Brain pericyte (primary cell): ENCODE measurements around the gene ARHGAP32.

Experiments used
- DNase-seq: peaks from one replicate; pipeline ENCODE4 v3.0.0-alpha.2; 2012; ENCODE audit warnings: low read depth, low spot score

The ARHGAP32 gene

DNA sequence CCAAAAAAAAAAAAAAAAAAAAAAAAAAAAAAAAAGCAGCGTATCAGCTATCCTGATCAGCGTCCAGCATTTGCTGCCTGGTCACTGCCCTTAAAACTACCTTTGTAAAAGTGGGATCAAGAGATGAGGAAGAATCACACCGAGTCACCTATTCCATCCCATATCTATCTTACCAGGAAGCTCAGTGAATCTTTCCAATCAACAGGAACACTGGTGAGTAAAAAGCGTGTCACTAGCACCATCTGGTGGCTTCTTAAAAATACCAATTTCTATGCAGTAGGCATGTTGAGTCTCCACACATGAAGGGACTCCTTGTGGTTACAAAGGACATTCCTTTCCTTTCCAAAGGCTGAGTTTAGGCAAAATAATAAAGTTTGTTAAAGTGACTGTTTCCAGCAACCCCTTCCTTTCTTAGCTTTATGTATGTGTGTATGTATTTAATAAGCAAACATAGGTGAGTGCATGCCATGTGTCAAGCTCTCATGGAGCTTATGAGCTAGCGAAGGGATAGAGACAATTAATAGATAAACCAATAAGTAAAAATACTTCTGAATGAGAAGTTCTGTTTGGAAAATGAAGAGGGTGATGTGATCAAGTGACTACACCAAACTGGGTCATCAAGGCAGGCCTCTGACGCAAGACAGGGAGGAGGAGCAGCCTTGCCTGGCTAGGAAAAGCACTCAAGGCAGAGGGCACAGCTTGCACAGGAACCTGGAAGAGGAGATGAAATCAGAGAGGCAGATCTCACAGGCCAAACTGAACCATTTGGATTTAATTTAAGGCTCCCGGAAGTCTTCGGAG, 235.5 kb downstream of the ARHGAP32 start:
- DNase-seq = peak; percentile 21

DNA sequence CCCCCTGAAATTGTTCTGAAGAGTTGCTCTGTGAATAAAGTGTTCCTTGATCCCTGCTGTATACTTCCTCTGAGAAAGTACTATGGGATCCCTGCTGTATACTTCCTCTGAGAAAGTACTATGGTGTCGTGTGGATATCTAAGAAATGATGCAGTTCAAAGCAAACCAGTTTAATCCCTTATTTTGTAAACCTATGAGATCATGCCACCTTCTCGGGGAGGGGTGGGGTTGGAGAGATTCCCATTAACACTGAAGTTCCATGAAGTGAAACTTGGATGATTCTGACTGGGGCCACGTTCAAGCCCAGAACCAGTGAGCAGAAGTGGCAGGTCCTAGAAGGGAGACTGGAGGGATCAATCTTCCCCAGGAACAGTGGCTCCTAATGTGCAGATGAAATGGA, 236.5 kb downstream of the ARHGAP32 start:
- no peak for DNase-seq

- no peak for DNase-seq
Measured at GRCh38 chr11:128953151-128953550, 239.0 kb downstream of the ARHGAP32 start.

DNA sequence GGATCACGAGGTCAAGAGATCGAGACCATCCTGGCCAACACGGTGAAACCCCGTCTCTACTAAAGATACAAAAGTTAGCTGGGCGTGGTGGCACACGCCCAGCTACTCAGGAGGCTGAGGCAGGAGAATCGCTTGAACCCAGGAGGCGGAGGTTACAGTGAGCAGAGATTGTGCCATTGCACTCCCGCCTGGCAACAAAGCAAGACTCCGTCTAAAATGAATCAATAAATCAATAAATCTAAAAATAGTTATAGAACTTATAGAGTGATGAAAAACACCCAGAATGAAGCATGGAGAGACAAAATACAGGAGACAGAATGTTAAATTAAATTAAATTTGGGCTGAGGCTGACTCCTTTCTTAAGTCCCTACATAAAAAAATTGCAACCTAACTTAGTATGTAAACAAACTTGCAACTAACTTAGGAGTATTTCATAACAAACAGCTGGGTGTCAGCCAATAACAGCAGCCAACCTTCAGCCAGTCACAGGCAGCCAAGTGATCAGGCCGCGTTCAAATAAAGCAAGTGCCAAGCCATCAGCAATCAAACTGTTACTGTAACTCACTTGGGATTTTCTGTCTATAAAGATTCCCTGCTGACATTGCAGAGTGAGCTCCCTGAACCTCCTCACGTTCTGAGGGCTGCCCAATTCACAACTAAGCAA, 242.2 kb downstream of the ARHGAP32 start:
- DNase-seq = no peak

DNA sequence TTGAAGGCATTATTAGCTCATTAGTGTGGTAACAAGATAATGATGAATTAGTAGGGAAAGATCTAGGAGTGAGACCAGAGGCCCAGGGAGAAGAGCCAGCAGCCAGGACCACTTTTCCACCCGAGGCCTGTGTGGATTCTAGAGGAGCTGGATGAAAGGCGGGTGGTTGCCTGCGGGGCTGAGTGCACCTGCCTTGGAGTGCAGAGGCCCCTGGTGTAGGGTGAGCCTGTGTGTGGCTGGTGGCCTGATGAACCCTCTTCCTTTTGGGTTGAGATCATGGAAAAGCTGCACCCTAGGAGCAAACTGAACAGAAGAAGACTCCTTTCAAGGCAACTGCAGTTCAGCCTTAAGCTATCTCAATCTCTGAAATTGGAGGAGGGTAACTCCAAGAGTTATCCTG, 243.5 kb downstream of the ARHGAP32 start:
- no peak for DNase-seq

GRCh38 chr11:128947773-128948172, 244.4 kb downstream of the ARHGAP32 start:
- no peak for DNase-seq

GRCh38 chr11:128946648-128947047, 245.5 kb downstream of the ARHGAP32 start:
- no peak for DNase-seq

DNA sequence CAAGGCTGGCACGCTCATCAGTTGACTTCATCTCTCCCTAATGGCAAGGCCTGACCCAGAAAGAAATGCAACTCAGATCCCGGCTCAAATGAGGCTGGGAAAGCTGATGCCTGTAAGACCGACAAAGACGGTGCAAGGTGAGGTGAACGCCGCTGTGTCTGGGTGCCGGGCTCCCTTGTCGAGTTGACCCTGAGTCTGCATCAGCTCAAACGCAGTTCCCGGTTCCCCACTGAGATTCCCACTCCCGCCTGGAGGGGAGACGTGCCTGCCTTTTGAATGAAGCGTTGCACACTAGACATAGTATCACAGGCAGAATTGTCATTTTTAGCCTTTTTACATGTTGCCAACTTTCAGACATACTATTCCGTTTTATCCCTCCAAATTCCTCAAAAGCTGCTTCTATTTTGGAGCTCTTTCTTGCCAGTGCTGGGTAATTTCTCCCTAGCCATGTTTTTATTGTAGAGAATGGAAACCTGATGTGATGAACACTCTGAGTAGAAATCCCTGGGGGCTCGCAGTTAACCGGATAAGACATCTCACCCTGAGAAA, 248.6 kb downstream of the ARHGAP32 start:
- no peak for DNase-seq

- no peak for DNase-seq
Measured at GRCh38 chr11:128942817-128943427, 249.2 kb downstream of the ARHGAP32 start, which contains the start of gene TP53AIP1. Gene TP53AIP1 (minus strand): TSS chr11:128942871. CDS start chr11:128937818, 5,053 bp downstream.

DNA sequence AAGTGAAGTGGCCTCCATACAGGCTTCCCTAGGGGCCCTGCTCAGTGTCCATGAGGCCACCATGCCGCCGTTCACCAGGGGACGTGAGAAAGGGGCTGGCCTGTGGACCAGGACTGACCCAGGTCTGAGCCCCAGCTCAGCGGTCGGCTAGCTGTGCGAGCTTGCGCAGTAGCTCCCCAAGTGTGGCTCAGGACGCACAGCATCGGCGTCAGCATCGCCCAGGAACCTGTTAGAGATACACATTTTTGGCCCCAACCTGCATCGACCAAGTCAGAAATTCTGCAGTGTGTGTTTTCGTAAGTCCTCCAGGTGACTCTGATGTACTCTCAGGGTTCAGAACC, 249.9 kb downstream of the ARHGAP32 start:
- DNase-seq = no peak

DNA sequence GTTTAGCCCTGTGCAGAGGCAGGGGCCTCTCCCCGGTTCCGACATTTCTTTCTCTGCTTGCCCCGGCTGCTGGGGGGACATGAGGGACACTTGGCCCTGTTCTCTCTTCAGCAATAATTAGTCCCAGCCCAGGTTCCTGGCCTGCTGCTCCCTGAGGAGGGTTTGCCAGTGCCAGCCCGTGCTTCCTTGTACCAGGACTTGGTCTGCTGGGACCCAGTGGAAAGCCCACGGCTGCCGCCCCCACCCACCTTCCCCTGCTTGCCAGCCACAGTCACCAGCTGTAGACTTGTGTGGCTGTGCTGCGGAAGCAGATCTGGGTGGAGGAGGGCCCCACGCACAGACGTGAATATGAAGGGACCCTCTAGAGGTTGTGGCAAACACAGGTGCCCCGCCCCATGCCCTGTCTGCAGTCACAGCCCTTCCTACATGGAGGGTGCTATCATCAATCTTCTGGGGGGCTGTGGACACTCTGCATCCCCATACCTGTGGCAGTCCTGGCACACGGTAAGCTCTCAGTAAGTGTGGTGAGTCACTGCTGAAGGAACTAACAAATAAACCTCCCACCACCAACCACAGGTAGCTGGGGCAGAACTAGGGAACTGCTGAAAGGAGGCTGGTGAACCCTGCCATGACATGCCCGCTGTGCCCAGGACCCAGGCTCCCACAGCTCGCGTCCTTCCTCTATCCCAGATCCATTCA, 250.4 kb downstream of the ARHGAP32 start:
- DNase-seq = no peak

GRCh38 chr11:128941110-128941509, 251.0 kb downstream of the ARHGAP32 start:
- no peak for DNase-seq

- DNase-seq = no peak
Measured at GRCh38 chr11:128940603-128941002, 251.5 kb downstream of the ARHGAP32 start.

DNA sequence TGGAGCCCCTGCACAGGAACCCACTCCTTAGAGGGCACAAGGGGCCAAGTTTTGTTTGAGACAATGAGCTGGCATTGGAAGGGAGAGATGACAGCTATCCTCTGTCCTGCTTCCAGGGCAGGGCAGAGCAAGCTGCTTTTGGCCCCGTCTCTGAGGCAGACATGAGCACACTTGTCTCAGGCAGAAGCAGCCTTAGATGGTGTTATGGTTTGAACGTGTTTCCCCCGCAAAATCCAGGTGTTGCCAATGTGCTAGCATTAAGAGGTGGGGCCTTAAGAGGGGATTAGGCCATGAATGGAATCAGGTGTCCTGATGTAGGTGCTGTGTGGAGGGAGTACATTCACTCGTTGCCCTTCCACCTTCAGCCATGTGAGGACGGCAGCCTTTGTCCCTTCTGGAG, 252.0 kb downstream of the ARHGAP32 start:
- no peak for DNase-seq

DNA sequence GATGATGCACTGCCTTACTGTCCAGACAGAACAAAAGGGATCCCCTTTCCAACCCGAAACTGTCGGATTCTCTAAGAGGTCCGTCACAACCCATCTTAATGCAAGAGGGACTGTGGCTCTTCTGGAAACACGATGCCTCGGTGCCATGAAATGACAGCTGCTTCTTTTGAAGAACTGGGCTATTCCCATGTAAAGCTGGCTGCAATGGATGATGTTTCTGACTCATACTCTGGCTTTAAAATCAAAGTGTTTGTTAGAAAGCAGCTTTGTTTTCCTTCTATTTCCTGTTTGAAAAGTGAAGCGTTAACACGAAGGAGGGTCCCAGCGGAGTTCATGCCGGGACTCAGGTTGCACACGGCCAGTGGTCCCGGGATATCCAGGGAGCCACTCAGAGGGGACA, 252.5 kb downstream of the ARHGAP32 start:
- DNase-seq = no peak

GRCh38 chr11:128938156-128938885, 253.8 kb downstream of the ARHGAP32 start:
- no peak for DNase-seq

GRCh38 chr11:128937480-128937879, 254.6 kb downstream of the ARHGAP32 start:
- DNase-seq = no peak

DNA sequence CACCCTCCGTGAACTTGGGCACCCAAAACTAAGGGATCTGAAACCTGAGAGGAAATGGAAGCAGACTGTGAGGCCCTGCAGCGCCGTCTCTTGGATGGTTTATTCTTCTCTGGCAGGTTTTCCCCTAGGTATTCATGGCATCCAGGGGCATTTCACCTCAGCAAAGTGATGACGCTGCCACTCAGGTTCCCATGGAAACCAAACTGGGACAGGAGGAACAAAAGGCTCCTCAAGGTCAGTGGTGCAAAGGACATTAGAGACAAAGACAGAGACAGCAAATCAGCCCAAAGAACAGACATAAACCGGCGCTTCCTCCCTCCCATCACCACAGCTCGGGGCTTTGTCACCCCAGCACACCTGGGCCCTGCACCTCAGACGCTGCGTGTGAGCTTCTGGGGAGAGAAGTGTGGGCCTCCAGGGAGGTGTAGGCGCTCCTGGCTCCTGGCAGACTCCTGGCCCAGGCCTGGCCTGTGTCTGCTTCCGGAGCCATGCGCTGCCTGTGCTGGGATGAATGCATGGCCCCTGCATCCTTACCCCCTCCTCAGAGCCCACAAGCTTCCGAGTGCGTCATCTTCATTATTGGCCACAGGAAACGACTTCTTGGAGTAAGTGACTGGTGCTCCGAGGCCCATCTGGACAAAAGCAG, 255.4 kb downstream of the ARHGAP32 start:
- no peak for DNase-seq

DNA sequence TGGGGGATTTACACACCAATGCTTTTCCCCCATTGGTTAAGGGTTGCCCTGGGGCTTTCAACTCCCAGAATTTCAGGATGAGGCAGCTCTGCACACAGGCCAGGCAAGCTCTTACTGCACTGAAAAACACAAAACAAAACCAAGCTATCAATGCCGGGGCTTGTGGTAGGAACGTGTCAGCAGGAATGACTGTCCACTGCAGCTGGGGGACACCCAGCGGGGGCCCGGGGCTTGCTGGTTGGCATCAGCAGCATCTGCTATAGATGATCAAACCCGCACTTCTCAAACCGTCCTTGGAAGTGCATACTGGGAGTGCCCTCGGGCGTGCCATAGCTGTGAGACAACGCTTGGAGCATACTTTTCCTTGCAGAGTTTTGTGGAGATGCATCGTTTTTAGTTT, 257.2 kb downstream of the ARHGAP32 start:
- DNase-seq = no peak

DNA sequence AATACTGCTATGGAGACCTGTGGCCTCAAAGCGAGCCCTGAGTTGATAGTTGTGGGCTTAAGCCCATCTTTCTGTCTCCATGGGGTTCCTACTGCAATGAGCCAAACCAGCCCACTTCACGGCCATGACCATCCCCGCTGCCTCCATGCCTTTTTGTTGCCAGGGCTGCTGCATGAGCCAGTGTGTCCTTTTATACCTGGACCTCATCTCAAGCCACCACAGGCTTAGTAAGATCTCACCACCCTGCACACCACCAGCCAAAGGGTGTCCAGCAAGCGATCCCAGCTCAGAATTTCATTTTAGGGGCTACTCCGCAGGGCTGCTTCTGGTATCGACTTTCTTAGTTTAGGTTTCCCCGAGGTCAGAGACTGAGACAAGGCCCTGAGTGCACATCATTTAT, 257.8 kb downstream of the ARHGAP32 start:
- DNase-seq = no peak
